Astrocyte of the cerebellum (primary cell): Measurements from ENCODE around the gene TEX53.

Experiments used
- DNase-seq: peaks from one replicate; pipeline ENCODE4 v3.0.0-alpha.2; 2011; ENCODE audit warnings: low read depth
- H3K4me3 ChIP-seq: 2 replicates; pipeline ENCODE4 v1.5.1; 2011; ENCODE audit warnings: mild to moderate bottlenecking, low read depth, low read length, moderate library complexity
- in situ Hi-C: cut with HindIII; loops from 2 replicates; pipeline ENCODE4 v1.10.0; 2017; ENCODE audit warnings: low sequenced_read_pairs
- TF ChIP-seq, protein P1 (sequence below): IDR thresholded peaks from 2 replicates; pipeline ENCODE4 v1.5.1; 2012; ENCODE audit warnings: low read length, low read depth, moderate library complexity, mild to moderate bottlenecking; ENCODE audit errors: missing control alignments

TEX53 gene

DNA sequence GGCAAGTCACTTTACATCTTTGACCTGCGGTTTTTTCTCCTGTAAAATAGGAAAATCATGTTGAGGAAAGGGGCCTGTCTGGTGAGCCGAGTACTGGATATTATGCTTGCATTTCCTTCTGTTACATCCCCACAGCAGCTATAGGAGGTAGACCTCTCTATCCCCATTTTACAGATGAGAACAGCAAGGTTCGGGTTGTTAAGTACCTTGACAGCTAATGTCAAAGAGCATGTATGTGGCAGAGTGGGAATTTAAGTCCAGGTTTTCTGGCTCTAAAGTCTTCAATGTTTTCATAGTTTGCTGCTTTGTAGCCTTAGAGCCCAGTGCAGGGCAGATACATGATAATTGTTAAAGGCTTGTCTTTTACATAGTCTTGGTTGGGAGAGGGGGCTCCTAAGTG lies 43.7 kb downstream of the TEX53 start:
- H3K4me3 ChIP-seq: no peak overlapping the region
- DNase-seq: no peak
- in situ Hi-C loops: no loop called here
- TF ChIP-seq, protein P1, sequence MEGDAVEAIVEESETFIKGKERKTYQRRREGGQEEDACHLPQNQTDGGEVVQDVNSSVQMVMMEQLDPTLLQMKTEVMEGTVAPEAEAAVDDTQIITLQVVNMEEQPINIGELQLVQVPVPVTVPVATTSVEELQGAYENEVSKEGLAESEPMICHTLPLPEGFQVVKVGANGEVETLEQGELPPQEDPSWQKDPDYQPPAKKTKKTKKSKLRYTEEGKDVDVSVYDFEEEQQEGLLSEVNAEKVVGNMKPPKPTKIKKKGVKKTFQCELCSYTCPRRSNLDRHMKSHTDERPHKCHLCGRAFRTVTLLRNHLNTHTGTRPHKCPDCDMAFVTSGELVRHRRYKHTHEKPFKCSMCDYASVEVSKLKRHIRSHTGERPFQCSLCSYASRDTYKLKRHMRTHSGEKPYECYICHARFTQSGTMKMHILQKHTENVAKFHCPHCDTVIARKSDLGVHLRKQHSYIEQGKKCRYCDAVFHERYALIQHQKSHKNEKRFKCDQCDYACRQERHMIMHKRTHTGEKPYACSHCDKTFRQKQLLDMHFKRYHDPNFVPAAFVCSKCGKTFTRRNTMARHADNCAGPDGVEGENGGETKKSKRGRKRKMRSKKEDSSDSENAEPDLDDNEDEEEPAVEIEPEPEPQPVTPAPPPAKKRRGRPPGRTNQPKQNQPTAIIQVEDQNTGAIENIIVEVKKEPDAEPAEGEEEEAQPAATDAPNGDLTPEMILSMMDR: no peak

DNA sequence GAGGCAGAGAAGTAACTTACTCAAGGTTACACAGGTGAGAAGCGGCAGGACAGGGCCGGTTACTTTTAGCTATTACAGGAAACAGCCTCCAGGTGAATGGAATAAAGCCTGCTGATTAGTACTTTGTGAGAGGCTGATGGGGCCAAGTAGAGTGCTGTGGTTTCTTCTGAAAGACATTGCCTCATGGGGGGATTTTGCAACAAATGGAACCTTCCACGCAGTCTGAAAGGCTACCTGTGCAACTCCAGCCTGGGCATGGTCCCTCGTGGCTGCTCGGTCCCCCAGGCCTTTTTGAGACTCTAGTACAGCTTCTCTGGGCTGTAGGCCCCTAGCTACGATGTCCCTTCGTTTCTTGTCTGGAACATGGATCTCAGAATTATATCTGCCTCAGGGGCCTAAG lies 44.5 kb downstream of the TEX53 start:
- H3K4me3 ChIP-seq: no peak overlapping the region
- in situ Hi-C loops: no loop called here
- no peak for DNase-seq
- TF ChIP-seq, protein P1: no peak

DNA sequence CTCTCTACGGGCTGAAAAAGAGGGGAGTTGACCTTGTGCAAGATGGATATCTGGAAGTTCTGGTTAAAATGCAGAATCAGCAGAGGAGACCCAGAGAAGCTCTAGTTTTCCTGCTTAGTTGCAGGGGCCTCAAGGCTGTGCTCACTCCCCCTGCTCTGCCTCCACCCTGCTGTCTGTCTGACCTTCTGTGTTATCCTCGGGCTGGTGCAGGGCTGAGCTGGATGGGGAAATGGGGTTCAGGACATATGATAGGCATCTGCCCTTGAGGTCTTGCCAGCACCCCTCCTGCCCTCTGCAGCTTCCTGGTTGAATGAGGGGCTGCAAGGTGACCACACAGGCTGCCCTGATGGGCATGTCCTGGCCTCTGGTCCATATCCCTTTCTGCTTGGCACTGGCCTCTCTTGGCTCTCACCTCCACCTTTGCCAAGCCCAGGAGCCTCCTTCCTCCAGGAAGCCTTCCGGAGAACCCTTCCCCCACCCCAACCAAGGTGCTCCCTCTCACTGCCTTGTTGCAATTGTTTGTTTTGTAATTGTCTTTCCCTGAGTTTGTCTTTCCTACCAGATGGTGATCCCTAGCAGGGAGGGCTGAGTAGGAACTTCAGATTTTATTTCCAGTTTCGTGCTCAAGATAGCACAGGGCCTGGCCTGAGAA lies 45.2 kb downstream of the TEX53 start:
- peak overlapping the region; percentile 54 for H3K4me3 ChIP-seq
- DNase-seq: no peak
- in situ Hi-C loops: no loop called here
- TF ChIP-seq, protein P1: no peak

DNA sequence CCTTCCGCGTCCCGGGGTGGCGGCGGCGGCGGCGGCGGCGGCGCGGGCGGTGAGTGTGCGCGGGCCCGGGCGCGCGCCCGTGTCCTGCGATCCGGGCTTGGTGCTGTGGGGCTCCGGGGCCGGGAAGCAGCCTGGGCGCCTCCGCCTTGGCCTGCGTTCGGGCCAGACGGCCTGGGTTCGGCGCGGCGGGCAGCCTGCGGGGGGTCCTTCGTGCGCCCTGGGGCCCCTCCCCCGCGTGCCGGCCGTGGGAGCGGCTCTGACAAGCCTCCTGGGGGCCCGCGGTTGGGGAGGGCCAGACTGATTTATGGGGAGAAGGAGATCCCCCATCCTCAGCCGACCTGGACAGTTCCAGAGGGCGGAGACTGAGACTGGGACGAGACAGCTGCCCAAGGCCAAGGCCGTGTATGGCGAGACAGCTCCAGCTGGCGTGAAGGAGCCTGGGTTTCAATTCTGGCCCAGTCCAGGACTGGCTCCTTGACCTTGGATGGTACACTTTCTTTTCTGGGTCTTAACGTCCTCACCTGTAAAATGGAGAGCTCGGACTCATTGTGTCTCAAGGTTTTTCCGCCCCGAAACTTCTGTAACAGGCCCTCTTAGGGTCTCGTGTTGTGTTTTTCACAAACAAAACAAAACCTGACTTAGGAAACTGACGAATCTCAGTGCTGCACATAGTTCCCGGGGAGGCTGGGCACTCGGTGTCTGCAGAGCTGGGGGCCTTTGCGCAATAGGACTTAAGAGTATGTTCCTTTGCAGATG lies 45.9 kb downstream of the TEX53 start:
- in situ Hi-C loops: no loop called here
- TF ChIP-seq, protein P1: no peak
- H3K4me3 ChIP-seq: peak overlapping the region; percentile 54
- DNase-seq: no peak

DNA sequence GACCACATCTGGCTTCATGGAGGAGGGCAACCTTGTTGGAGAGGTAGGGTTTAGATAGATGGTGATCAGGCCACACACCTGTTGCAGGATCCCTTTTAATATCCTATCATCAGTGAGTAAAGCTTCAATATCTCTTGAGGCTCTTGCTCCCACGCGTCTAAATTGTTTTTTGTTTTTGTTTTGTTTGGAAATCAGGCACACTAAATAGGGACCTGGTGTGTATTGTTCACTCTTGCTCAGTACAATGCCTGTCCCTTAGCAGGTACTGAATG lies 49.1 kb downstream of the TEX53 start:
- no peak for DNase-seq
- TF ChIP-seq, protein P1: no peak
- H3K4me3 ChIP-seq: no peak overlapping the region
- in situ Hi-C loops: no loop called here

DNA sequence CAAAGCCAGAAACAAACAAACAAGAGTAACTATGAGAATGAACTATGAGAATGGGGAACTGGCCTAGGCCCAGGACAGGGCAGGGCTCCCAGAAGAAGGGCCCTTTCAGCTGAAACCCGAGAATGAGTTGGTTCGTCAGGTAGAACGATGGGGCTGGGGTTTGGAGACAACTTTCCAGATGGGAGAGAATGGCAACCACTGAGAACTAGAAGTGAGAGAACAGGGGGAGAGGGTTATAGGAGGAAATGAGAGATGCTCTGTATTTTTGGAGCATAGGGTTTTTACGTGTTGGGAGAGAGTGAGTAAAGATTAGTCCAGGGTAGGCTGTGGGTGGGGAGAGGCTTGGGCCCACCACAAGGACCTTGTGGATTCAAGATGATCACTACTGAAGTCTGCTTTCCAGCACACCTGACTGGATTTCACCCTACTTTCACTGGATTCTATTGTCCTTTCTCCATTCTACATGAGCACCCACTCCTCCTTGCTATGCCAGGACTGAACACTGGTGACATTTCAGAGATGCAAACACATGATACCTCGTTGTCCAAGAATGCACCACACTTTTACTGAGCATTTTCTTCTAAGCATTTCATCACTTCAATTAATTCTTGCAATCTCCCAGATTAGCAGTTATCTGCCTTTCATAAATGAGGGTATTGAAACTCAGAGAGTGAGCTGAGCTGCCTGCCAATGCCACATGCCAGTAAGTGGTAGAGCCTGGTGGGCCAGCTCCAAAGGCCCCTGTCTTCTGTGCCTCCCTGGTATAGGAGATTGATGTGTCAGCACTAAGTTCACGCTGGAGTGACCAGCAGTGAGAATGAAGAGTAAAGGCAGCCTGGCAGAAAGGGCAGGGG lies 49.7 kb downstream of the TEX53 start:
- H3K4me3 ChIP-seq: no peak overlapping the region
- in situ Hi-C loops: no loop called here
- no peak for DNase-seq
- TF ChIP-seq, protein P1: no peak
